HEK293T (cell line): ENCODE results near the gene SCN3A.

Source experiments
- ARNT ChIP-seq: fragments of 450-650 bp; IDR thresholded peaks from 2 replicates; pipeline ENCODE4 v1.6.1; 2017; ENCODE audit warnings: mild to moderate bottlenecking
- BHLHE40 ChIP-seq: fragments of 450-650 bp; IDR thresholded peaks from 2 replicates; pipeline ENCODE4 v1.6.1; 2016; ENCODE audit warnings: mild to moderate bottlenecking, moderate library complexity, borderline replicate concordance
- CTBP1 ChIP-seq: fragments of 450-650 bp; IDR thresholded peaks from 2 replicates; pipeline ENCODE4 v1.6.1; 2016; ENCODE audit warnings: borderline replicate concordance
- ELF4 ChIP-seq: fragments of 450-650 bp; IDR thresholded peaks from 2 replicates; pipeline ENCODE4 v1.6.1; 2017; ENCODE audit warnings: antibody characterized with exemption
- FOXA1 ChIP-seq: fragments of 450-650 bp; IDR thresholded peaks from 2 replicates; pipeline ENCODE4 v1.6.1; 2016; ENCODE audit warnings: mild to moderate bottlenecking
- FOXK2 ChIP-seq: fragments of 450-650 bp; IDR thresholded peaks from 2 replicates; pipeline ENCODE4 v1.6.1; 2016; ENCODE audit warnings: mild to moderate bottlenecking
- FOXM1 ChIP-seq: fragments of 450-650 bp; IDR thresholded peaks from 2 replicates; pipeline ENCODE4 v1.6.1; 2017; ENCODE audit warnings: mild to moderate bottlenecking, borderline replicate concordance
- L3MBTL2 ChIP-seq: fragments of 450-650 bp; conservative IDR thresholded peaks from 2 replicates; pipeline ENCODE4 v1.6.1; 2016; ENCODE audit warnings: mild to moderate bottlenecking
- PKNOX1 ChIP-seq: fragments of 450-650 bp; IDR thresholded peaks from 2 replicates; pipeline ENCODE4 v1.6.1; 2016
- SP1 ChIP-seq: fragments of 450-650 bp; IDR thresholded peaks from 2 replicates; pipeline ENCODE4 v1.6.1; 2017
- SUZ12 ChIP-seq: fragments of 450-650 bp; IDR thresholded peaks from 2 replicates; pipeline ENCODE4 v1.6.1; 2016; ENCODE audit warnings: mild to moderate bottlenecking
- TARDBP ChIP-seq: fragments of 450-650 bp; IDR thresholded peaks from 2 replicates; pipeline ENCODE4 v1.6.1; 2016
- ZNF384 ChIP-seq: fragments of 450-650 bp; IDR thresholded peaks from 2 replicates; pipeline ENCODE4 v1.6.1; 2016

GRCh38 chr2:165069151-165069550 lies 134.7 kb downstream of the SCN3A start:
- TF ChIP-seq PKNOX1 = no peak
- no peak for TF ChIP-seq FOXK2
- TF ChIP-seq ARNT = no peak
- TF ChIP-seq CTBP1 = no peak
- TF ChIP-seq ZNF384 = no peak
- no peak for TF ChIP-seq ELF4
- TF ChIP-seq BHLHE40 = no peak
- TF ChIP-seq FOXA1 = no peak
- TF ChIP-seq SP1 = no peak
- no peak for TF ChIP-seq L3MBTL2
- TF ChIP-seq SUZ12 = no peak
- TF ChIP-seq FOXM1 = no peak
- TF ChIP-seq TARDBP = no peak
